Cardiac muscle cell (in vitro differentiated cells and primary cell): ENCODE measurements around the gene OPHN1. TPM values are rescaled to one million over a fixed set of nuclear protein-coding genes. Genes with fewer than 3 reads are reported as not detected.
"Not testable (repeated sequence)": the region's sequence is repeated elsewhere in the genome, so short reads cannot be mapped to it uniquely, and the experiment has no call there.

ENCODE experiments used
- DNase-seq, 2 donors: peaks; one replicate each; pipeline versions ENCODE4 v3.0.0 to v3.0.0-alpha.2; 2010 to 2017; ENCODE audit warnings: low read depth in 1 of 2, low spot score in 1 of 2
- H3K27ac ChIP-seq: fragments of 200-600 bp; sonication (generic); 2 replicates; pipeline ENCODE4 v1.5.1; 2016
- H3K27me3 ChIP-seq: fragments of 200-600 bp; sonication (generic); 2 replicates; pipeline ENCODE4 v1.6.0; 2016; ENCODE audit warnings: control low read depth
- H3K36me3 ChIP-seq: fragments of 200-600 bp; sonication (generic); 2 replicates; pipeline ENCODE4 v1.5.1; 2016; ENCODE audit warnings: control low read depth
- H3K4me1 ChIP-seq: fragments of 200-600 bp; sonication (generic); 2 replicates; pipeline ENCODE4 v1.8.1; 2017; ENCODE audit warnings: low read depth, mild to moderate bottlenecking, mixed run types
- H3K4me3 ChIP-seq: fragments of 200-600 bp; sonication (generic); 2 replicates; pipeline ENCODE4 v1.5.1; 2016; ENCODE audit warnings: mild to moderate bottlenecking
- H3K9me3 ChIP-seq: fragments of 200-600 bp; sonication (generic); 2 replicates; pipeline ENCODE4 v1.5.1; 2017; ENCODE audit warnings: low read depth, mild to moderate bottlenecking, control low read depth
- polyA plus RNA-seq: library from polyadenylated mRNA; unstranded; fragments of >200 nt; fragmentation: Nextera tagmentation; extraction: Ambion mirVana; gene quantifications from 2 replicates; pipeline ENCODE4 v1.2.1, GENCODE V29; 2016
- total RNA-seq: library from RNA; depleted of rRNA; stranded (reverse); fragments of >200 nt; gene quantifications from 2 replicates; pipeline ENCODE4 v1.2.3, GENCODE V29; 2016
- TF ChIP-seq, protein P1 (sequence below): IDR thresholded peaks from 2 replicates; pipeline ENCODE4 v1.5.1; 2012; ENCODE audit warnings: low read depth, mild to moderate bottlenecking, low read length

Gene OPHN1
- total and polyA plus RNA-seq, 2 experiments from 2014 or later = 2.4 to 4.7 TPM

DNA sequence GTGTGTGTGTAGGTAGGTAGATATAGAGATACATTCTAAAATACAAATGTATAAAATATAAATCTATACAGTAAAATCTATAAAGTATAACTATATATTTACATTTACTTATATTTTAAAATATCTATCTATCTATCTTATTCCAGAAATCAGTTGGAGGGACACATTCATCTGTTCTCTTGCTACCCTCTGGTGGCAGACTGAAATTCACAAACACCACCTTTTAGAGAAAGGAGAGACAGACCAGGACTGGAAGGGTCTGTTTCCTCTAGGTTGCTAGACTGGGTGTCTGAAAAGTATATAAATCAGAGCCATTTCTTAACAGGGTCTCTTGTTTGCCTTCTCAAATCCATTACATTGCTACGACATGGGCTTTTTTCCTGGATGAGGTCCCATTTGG, 343.0 kb downstream of the OPHN1 start:
- no peak for DNase-seq
- Histone ChIP-seq H3K27me3 (no peaks in the 10 kb centered on the region), H3K36me3 (no peaks in the 10 kb centered on the region), H3K4me3 (no peak overlapping the region), H3K4me1 (no peaks in the 10 kb centered on the region), H3K27ac (no peak overlapping the region), H3K9me3 (no peaks in the 10 kb centered on the region)
- TF ChIP-seq, protein P1, sequence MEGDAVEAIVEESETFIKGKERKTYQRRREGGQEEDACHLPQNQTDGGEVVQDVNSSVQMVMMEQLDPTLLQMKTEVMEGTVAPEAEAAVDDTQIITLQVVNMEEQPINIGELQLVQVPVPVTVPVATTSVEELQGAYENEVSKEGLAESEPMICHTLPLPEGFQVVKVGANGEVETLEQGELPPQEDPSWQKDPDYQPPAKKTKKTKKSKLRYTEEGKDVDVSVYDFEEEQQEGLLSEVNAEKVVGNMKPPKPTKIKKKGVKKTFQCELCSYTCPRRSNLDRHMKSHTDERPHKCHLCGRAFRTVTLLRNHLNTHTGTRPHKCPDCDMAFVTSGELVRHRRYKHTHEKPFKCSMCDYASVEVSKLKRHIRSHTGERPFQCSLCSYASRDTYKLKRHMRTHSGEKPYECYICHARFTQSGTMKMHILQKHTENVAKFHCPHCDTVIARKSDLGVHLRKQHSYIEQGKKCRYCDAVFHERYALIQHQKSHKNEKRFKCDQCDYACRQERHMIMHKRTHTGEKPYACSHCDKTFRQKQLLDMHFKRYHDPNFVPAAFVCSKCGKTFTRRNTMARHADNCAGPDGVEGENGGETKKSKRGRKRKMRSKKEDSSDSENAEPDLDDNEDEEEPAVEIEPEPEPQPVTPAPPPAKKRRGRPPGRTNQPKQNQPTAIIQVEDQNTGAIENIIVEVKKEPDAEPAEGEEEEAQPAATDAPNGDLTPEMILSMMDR = no peak

DNA sequence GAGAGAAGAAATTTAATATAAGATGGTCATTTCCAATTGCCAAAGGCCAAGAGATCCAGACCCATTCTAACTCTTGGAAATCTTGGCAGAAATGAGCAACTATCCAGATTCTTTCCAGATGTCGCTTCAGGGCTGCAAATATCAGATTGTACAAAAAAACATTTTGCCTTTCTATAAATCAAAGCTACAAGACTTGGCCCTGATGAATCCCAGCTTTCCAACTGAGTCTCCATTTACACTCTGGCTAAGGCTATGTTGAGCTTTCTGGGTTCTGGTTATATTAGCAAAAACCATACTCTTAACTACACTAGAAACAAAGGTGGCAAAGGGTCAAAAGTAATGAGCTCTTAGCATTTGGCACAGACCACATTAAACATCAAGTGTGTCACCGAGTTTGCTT, 345.8 kb downstream of the OPHN1 start:
- no peak for DNase-seq

DNA sequence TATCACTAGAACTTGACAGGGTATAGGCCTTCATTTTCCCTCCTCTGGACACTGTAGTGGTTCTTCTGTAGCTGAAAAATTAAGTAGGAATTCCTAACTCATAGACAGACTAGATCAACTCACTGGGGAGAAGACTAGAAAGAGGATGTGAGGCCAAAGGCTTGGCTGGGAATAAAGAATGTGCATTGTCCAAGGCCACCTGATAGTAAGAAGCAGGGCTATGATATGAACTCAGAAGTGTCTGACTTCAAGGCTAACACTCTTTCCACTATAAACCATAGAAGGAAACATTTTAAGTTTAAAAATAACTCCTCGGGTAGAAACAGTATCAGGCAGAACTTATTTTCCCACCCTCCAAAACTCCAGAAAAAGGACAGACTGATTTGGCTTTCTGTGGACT, 346.6 kb downstream of the OPHN1 start:
- Histone ChIP-seq H3K36me3 (no peaks in the 10 kb centered on the region), H3K27ac (no peak overlapping the region), H3K9me3 (no peaks in the 10 kb centered on the region), H3K4me3 (no peak overlapping the region), H3K4me1 (no peaks in the 10 kb centered on the region), H3K27me3 (no peaks in the 10 kb centered on the region)
- TF ChIP-seq, protein P1 = no peak
- DNase-seq = no peak

More for the DNA sequence above, 345.8 kb downstream of the OPHN1 start:
- Histone ChIP-seq H3K9me3 (no peaks in the 10 kb centered on the region), H3K27ac (no peak overlapping the region), H3K4me1 (no peaks in the 10 kb centered on the region), H3K27me3 (no peaks in the 10 kb centered on the region), H3K36me3 (no peaks in the 10 kb centered on the region), H3K4me3 (no peak overlapping the region)
- TF ChIP-seq, protein P1 = no peak

DNA sequence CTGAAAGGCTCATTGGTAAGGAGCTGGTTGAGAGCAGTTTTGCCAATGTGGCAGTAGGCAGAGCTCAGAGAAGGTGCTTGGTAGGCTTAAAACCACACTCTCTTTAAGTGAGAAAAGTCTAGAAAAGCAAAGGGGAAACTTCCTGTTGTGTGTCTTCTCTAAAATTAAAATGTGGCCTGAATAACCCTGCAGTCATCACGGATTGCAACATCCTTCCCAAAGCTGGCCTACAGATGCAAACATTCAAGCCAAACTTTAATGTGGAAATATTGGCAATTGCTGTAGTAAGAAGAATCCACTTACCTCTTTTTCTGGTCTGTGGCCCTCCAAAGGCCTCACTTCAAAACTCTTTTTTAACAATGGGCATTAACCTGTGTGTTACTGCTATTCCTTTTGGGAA, 348.5 kb downstream of the OPHN1 start:
- H3K27ac ChIP-seq = no peak overlapping the region

DNA sequence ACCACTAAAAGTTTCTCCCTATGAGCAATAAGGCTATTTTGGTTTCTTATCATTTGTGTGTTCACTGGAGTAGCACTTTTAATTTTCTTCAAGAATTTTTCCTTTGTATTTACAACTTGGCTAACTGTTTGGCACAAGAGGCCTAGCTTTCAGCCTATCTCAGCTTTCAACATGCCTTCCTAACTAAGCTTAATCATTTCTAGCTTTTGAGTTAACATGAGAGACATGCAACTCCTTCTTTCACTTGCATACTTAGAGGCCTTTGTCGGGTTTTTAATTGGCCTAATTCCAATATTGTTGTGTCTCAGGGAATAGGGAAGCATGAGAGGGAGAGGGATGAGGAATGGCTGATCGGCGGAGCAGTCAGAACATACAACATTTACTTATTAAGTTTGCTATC, 349.8 kb downstream of the OPHN1 start:
- Histone ChIP-seq H3K36me3 (no peaks in the 10 kb centered on the region), H3K27ac (no peak overlapping the region), H3K9me3 (no peaks in the 10 kb centered on the region), H3K4me1 (no peaks in the 10 kb centered on the region), H3K4me3 (no peak overlapping the region), H3K27me3 (no peaks in the 10 kb centered on the region)
- TF ChIP-seq, protein P1 = no peak
- DNase-seq = peak in 1 of 2 donors; percentile 68

More for the DNA sequence above, 348.5 kb downstream of the OPHN1 start:
- H3K4me1 ChIP-seq = no peaks in the 10 kb centered on the region
- no peaks in the 10 kb centered on the region for H3K27me3 ChIP-seq
- TF ChIP-seq, protein P1 = no peak
- DNase-seq = peak in 1 of 2 donors; percentile 75
- no peaks in the 10 kb centered on the region for H3K36me3 ChIP-seq
- no peaks in the 10 kb centered on the region for H3K9me3 ChIP-seq
- H3K4me3 ChIP-seq = no peak overlapping the region

DNA sequence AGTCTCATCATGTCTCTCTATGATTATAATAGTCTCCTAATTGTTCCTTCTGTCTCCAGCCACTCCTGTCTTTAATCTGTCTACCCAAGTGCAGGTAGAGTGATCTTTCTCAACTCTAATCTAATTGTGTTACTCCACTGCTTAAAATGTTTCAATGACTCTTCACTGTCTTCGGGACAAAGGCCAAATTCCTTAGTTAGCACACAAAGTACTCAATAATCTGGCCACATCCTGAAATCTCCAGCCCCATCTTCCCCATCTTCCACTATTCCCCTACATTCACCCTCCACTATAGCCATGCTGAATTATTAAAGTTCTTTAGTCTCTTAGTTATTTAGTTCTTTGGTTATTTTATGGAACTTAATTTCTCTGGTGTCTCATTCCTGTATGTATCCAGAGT, 353.3 kb downstream of the OPHN1 start:
- H3K9me3 ChIP-seq = no peaks in the 10 kb centered on the region
- TF ChIP-seq, protein P1 = no peak
- no peak overlapping the region for H3K27ac ChIP-seq
- peak in 1 of 2 donors; percentile 4 for DNase-seq
- no peaks in the 10 kb centered on the region for H3K36me3 ChIP-seq
- no peaks in the 10 kb centered on the region for H3K27me3 ChIP-seq
- no peaks in the 10 kb centered on the region for H3K4me1 ChIP-seq
- H3K4me3 ChIP-seq = no peak overlapping the region

DNA sequence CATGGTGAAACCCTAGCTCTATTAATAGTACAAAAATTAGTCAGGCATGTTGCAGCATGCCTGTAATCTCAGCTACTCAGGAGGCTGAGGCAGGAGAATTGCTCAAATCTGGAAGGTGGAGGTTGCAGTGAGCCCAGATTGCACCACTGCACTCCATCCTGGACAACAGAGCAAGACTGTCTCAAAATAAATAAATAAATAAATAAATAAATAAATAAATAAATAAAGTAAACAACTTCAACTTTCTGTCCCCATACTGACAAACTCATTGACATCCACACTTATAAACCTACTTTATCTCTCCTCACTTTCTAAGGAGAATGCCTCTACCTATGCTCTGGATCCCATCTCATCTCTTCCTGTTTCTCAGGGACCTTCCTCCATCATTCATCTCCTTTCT, 354.5 kb downstream of the OPHN1 start:
- H3K36me3 ChIP-seq, H3K9me3 ChIP-seq: not testable (repeated sequence)

More for the DNA sequence above, 354.5 kb downstream of the OPHN1 start:
- H3K27ac ChIP-seq, H3K4me1 ChIP-seq, DNase-seq, H3K4me3 ChIP-seq, H3K27me3 ChIP-seq: not testable (repeated sequence)
